K562 (cell line): ENCODE results near the gene HSD17B3. TPM values are rescaled to one million over a fixed set of nuclear protein-coding genes. Genes with fewer than 3 reads are reported as not detected.

Source experiments
- ATAC-seq: fragments of 200-7000 bp; cut with Tn5 transposase; 3 replicates; pipeline ENCODE4 v1.9.1; 2020; ENCODE audit warnings: moderate library complexity
- BruUV-seq: library from RNA; stranded (reverse); fragments of 400-500 nt; replicated peaks from 2 replicates; lab custom pipeline; 2021; lab: Mats Ljungman, UMichigan
- CTCF ChIA-PET: fragments of 300-600 bp; formaldehyde crosslinking; extraction: SDS; loops from one replicate; lab custom pipeline; 2021; ENCODE audit warnings: low intra/inter-chr PET ratio; lab: Yijun Ruan, JAX
- POLR2A ChIA-PET: fragments of 300-600, 350-650 bp; sonication (Branson Sonifier 250); formaldehyde crosslinking; extraction: SDS; loops from one replicate; lab custom pipeline; 2021; ENCODE audit warnings: antibody characterized with exemption, inconsistent platforms; lab: Yijun Ruan, JAX
- DNase-seq, 4 experiments: peaks; one replicate each; pipeline versions ENCODE4 v3.0.0 to v3.0.0-alpha.2; 2011 to 2018; ENCODE audit warnings: low spot score in 3 of 4, mixed read lengths in 3 of 4; ENCODE audit errors: extremely low read depth in 1 of 4
- FAIRE-seq: peaks from 2 replicates; lab custom pipeline; 2011; peaks lifted over from hg19 to GRCh38; lab: Jason Lieb, UNC
- H2AFZ ChIP-seq: 2 replicates; pipeline ENCODE4 v1.6.0; 2011; ENCODE audit warnings: low read depth, low read length, control low read depth, inconsistent platforms
- H3K27ac ChIP-seq: fragments of 200-600 bp; 3 replicates; pipeline ENCODE4 v1.8.0; 2011; ENCODE audit warnings: low read depth, mild to moderate bottlenecking, control low read depth, inconsistent platforms, low read length, moderate library complexity, mixed read lengths; ENCODE audit errors: extremely low read depth
- H3K27me3 ChIP-seq, 2 experiments: fragments of 300-600 bp in 1 of 2; 2 replicates in 1 of 2; 3 replicates in 1 of 2; pipeline versions ENCODE4 v1.6.0 to v1.8.0; 2011; ENCODE audit warnings: inconsistent platforms in 2 of 2, low read length in 2 of 2, mild to moderate bottlenecking in 1 of 2, mixed read lengths in 1 of 2, moderate library complexity in 1 of 2; ENCODE audit not compliant: control insufficient read depth in 2 of 2, insufficient read depth in 2 of 2
- H3K36me3 ChIP-seq: fragments of 300-600 bp; 3 replicates; pipeline ENCODE4 v1.8.0; 2011; ENCODE audit warnings: mild to moderate bottlenecking, low read length, inconsistent platforms; ENCODE audit not compliant: control insufficient read depth, insufficient read depth
- H3K4me1 ChIP-seq, 2 experiments: fragments of 200-600 bp in 1 of 2; replicated peaks in 1 of 2; 2 replicates in 1 of 2; 3 replicates in 1 of 2; pipeline versions ENCODE4 v1.5.1 to v1.8.0; 2011; ENCODE audit warnings: inconsistent platforms in 2 of 2, low read length in 2 of 2, mild to moderate bottlenecking in 1 of 2, mixed read lengths in 1 of 2, moderate library complexity in 1 of 2; ENCODE audit not compliant: control insufficient read depth in 2 of 2, insufficient read depth in 2 of 2
- H3K4me2 ChIP-seq: 2 replicates; pipeline ENCODE4 v1.6.1; 2011; ENCODE audit warnings: low read length, control low read depth, inconsistent platforms, mixed read lengths; ENCODE audit not compliant: insufficient read depth
- H3K4me3 ChIP-seq: fragments of 200-600 bp; sonication (generic), shearing (Covaris generic); 2 replicates; pipeline ENCODE4 v1.5.1; 2016; ENCODE audit warnings: control low read depth, inconsistent platforms
- H3K79me2 ChIP-seq: fragments of 200-600 bp; 3 replicates; pipeline ENCODE4 v1.8.0; 2011; ENCODE audit warnings: low read length, inconsistent platforms; ENCODE audit not compliant: control insufficient read depth, insufficient read depth
- H3K9ac ChIP-seq, 2 experiments: 2 replicates each; pipeline versions ENCODE4 v1.6.0 to v1.6.1; 2011; ENCODE audit warnings: low read depth in 2 of 2, low read length in 2 of 2, control low read depth in 1 of 2, inconsistent platforms in 1 of 2, mild to moderate bottlenecking in 1 of 2, mixed read lengths in 1 of 2; ENCODE audit not compliant: insufficient read depth in 1 of 2
- H3K9me1 ChIP-seq: one replicate; pipeline ENCODE4 v1.6.0; 2011; ENCODE audit warnings: inconsistent platforms, mild to moderate bottlenecking, low read length, moderate library complexity; ENCODE audit not compliant: control insufficient read depth, insufficient read depth
- H3K9me3 ChIP-seq: replicated peaks from 2 replicates; pipeline ENCODE4 v1.5.1; 2011; ENCODE audit warnings: low read depth, low read length, inconsistent platforms; ENCODE audit not compliant: control insufficient read depth, insufficient read depth
- H4K20me1 ChIP-seq: replicated peaks from 2 replicates; pipeline ENCODE4 v1.6.1; 2011; ENCODE audit warnings: low read length, inconsistent platforms, mixed read lengths; ENCODE audit not compliant: control insufficient read depth, insufficient read depth
- CBX3 ChIP-seq, 2 experiments: IDR thresholded peaks; 1 replicate in 1 of 2; 2 replicates in 1 of 2; pipeline ENCODE4 v1.6.1; 2012; ENCODE audit warnings: inconsistent platforms in 2 of 2, low read length in 2 of 2, borderline replicate concordance in 1 of 2, control low read depth in 1 of 2
- KDM1A ChIP-seq, 2 experiments: fragments of 450-650 bp; IDR thresholded peaks; 2 replicates each; pipeline ENCODE4 v1.6.1; 2016; ENCODE audit warnings: mild to moderate bottlenecking in 2 of 2
- MGA ChIP-seq: fragments of 450-650 bp; IDR thresholded peaks from 2 replicates; pipeline ENCODE4 v1.6.1; 2016; ENCODE audit warnings: mild to moderate bottlenecking, moderate library complexity
- RAD21 ChIP-seq, 2 experiments: fragments of 250-450 bp in 1 of 2; fragments of 450-650 bp in 1 of 2; sonication (Bioruptor Pico) in 1 of 2; formaldehyde crosslinking in 1 of 2; IDR thresholded peaks in 1 of 2; conservative IDR thresholded peaks in 1 of 2; 2 replicates each; pipeline versions ENCODE4 v1.4.0 to v1.8.0; 2020 to 2022; ENCODE audit warnings: mild to moderate bottlenecking in 2 of 2, moderate library complexity in 1 of 2
- RBM22 ChIP-seq: fragments of 200-400 bp; formaldehyde crosslinking; IDR thresholded peaks from 2 replicates; pipeline ENCODE4 v1.6.1; 2018; ENCODE audit warnings: low read length, low read depth; ENCODE audit not compliant: poor library complexity, severe bottlenecking
- ZBTB7A ChIP-seq: IDR thresholded peaks from 2 replicates; pipeline ENCODE4 v1.6.1; 2011; ENCODE audit warnings: low read depth, mild to moderate bottlenecking, low read length, moderate library complexity, borderline replicate concordance; ENCODE audit not compliant: control insufficient read depth
- WGBS: fragments of 100-300 bp; shearing (Covaris generic); methylation state at CpG from one replicate; pipeline ENCODE4 v1.1.6; 2016; ENCODE audit warnings: low coverage, mixed read lengths; ENCODE audit not compliant: insufficient coverage; ENCODE audit errors: missing lambda C conversion rate; 5-methylcytosine and 5-hydroxymethylcytosine counted together
- in situ Hi-C: fragments of 300-500 bp; cut with MboI; formaldehyde crosslinking; loops from 4 replicates; pipeline ENCODE4 v1.15.0; 2018; ENCODE audit warnings: inconsistent platforms, mixed read lengths
- intact Hi-C: fragments of 100-400 bp; cut with micrococcal nuclease; formaldehyde crosslinking; loops from 2 replicates; pipeline ENCODE4 v1.14.2; 2022
- polyA plus RNA-seq, 8 experiments: library from polyadenylated mRNA; depleted of rRNA in 4 of 8; stranded (reverse) in 5 of 8; unstranded in 3 of 8; fragments of >200 nt; fragmentation: Nextera tagmentation in 2 of 8; fragmentation: Illumina TruSeq in 1 of 8; extraction: Ambion mirVana in 2 of 8; extraction: Trizol in 1 of 8; gene quantifications; 2 replicates each; pipeline versions ENCODE4 v1.2.1 to v1.2.3, GENCODE V29; 2011 to 2014; ENCODE audit warnings: inconsistent platforms in 1 of 8, missing spikeins in 1 of 8
- total RNA-seq, 7 experiments: library from RNA; depleted of rRNA in 6 of 7; stranded (reverse); fragments of >200 nt in 6 of 7; fragmentation: Illumina TruSeq in 2 of 7; extraction: Trizol in 2 of 7; gene quantifications; 2 replicates each; pipeline versions ENCODE4 v1.2.1 to v1.2.3, GENCODE V29; 2011 to 2021; ENCODE audit warnings: low replicate concordance in 1 of 7

The HSD17B3 gene
- total and polyA plus RNA-seq, 9 of the 15 experiments (the other 6 are each of a cell fraction or from before 2014, with no cell fraction given): not detected

DNA sequence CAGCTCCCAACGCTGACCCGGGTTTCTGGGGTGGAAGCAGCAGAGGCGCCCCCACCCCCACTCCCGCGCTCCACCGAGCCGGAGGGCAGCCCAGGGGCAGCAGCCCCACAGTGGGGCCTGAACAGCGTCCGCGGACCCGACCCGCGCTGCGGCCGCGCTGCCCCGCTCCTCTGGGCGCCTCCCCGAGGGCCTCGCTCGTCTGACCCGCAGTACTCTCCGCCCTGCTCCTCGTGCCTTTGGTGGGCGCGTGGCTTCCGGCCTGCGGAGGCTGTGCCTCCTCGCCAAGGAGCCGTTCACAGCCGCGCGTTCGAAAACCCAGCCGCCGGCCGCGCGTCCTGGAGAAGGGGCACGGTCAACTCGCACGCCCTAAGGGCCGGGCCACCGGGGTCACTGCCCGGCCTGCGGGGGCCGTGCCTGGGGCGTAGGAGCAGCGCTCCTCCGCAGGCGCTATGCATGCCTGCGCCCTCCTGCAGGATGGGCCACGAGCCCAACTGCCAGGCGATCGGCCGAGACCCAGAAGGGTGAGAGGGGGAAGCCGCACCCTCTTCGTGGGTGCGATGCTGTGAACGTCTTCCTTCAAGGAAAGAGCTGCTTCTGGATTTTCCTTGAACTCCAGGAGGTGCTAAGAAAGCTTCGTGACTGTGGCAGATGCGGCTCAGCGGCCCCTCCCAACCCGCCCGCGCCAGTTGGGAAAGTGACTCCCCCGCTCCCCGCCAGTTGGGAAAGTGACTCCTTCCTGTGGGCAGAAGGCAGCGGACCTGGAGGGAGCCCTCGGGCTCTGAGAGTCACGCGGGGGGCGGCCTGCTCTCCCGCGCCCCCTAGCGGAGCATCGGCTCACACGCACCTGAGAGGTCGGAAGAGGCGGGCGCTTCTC is 82.7 kb downstream of the HSD17B3 start:
- Histone ChIP-seq H3K4me2 (no peak overlapping the region), H3K27me3 (peaks cover 0 to 30% of the 10 kb centered on the region in 2 experiments; a peak in 3 of 5 replicates), H3K4me1 (peaks cover 4 to 20% of the 10 kb centered on the region in 2 experiments; a peak in 2 of 5 replicates), H2AFZ (no peak overlapping the region), H3K9me1 (no peaks in the 10 kb centered on the region), H3K27ac (no peak overlapping the region), H3K4me3 (no peak overlapping the region), H3K9ac (no peak overlapping the region), H3K79me2 (no peaks in the 10 kb centered on the region), H4K20me1 (no peaks in the 10 kb centered on the region), H3K36me3 (no peaks in the 10 kb centered on the region), H3K9me3 (no peaks in the 10 kb centered on the region; the same call in 1 of the 2 replicates)
- ChIA-PET CTCF (interaction anchor here (0.6 kb wide), 1 partner anchor 329 kb away, joined by 3 read pairs; no protein-coding TSS in a partner anchor), POLR2A (no interaction called here)
- no peak for FAIRE-seq
- whole genome bisulfite sequencing: 66% methylated on average over 37 of the region's 81 CpGs
- DNase-seq: peak; percentile 39 to 76 (median 68)
- intact Hi-C loops: loop anchor here (5.0 kb wide), 1 partner anchor 492 kb away; no protein-coding TSS in a partner anchor
- peak; percentile 70 for ATAC-seq
- no TSS peak for BruUV-seq
- in situ Hi-C loops: loop anchor here (10.0 kb wide), 1 partner anchor 944 kb away; no protein-coding TSS in a partner anchor
- TF ChIP-seq CBX3 (IDR thresholded peaks at IDR 0.05; ENCODE audit: borderline replicate concordance in 1 of 2, low read length in 2 of 2) (peak in 1 of 2 experiments; percentile 71; a peak in 1 of 3 replicates), KDM1A (IDR thresholded peaks at IDR 0.05) (no peak), RBM22 (no peak), MGA (peak; percentile 72), RAD21 (CRISPR knock-in tag; conservative IDR thresholded peaks at IDR 0.05 in 1 of 2, IDR thresholded peaks at IDR 0.05 in 1 of 2) (0 out of 4 replicates have a peak, but pooled peaks of 1 of the 2 experiments have one; percentile 15), ZBTB7A (0 out of 2 replicates have a peak, but pooled peaks have one; percentile 42)
